Activated CD4-positive, alpha-beta memory T cell treated with anti-CD3 and anti-CD28 coated beads for 36 hours (primary cell): ENCODE results near the gene ITGA3. TPM values are rescaled to one million over a fixed set of nuclear protein-coding genes. Genes with fewer than 3 reads are reported as not detected.

Source experiments
- CTCF ChIA-PET: fragments of 350-600 bp; sonication (Branson Sonifier 250); formaldehyde crosslinking; loops from one replicate; lab custom pipeline; 2021; ENCODE audit warnings: antibody characterized with exemption, inconsistent platforms; lab: Charles Lee
- POLR2A ChIA-PET: fragments of 350-600 bp; sonication (Branson Sonifier 250); formaldehyde crosslinking; loops from one replicate; lab custom pipeline; 2021; ENCODE audit warnings: antibody characterized with exemption; lab: Charles Lee
- DNase-seq: peaks from one replicate; pipeline ENCODE4 v3.0.0-alpha.2; 2020
- H3K27ac Mint-ChIP-seq: one replicate; pipeline ENCODE4 v1.8.0; 2021; ENCODE audit warnings: mixed read lengths
- H3K27me3 Mint-ChIP-seq: one replicate; pipeline ENCODE4 v1.8.0; 2021; ENCODE audit warnings: mixed read lengths
- H3K36me3 Mint-ChIP-seq: one replicate; pipeline ENCODE4 v1.8.0; 2021; ENCODE audit warnings: mixed read lengths
- H3K4me1 Mint-ChIP-seq: one replicate; pipeline ENCODE4 v1.8.0; 2021; ENCODE audit warnings: low read depth, mixed read lengths
- H3K4me3 Mint-ChIP-seq: one replicate; pipeline ENCODE4 v1.8.0; 2021; ENCODE audit warnings: mild to moderate bottlenecking, mixed read lengths
- H3K9me3 Mint-ChIP-seq: one replicate; pipeline ENCODE4 v1.8.0; 2021; ENCODE audit warnings: mixed read lengths
- intact Hi-C: fragments of 100-400 bp; cut with micrococcal nuclease; formaldehyde crosslinking; loops from one replicate; pipeline ENCODE4 v1.15.1; 2023
- total RNA-seq, 2 experiments: library from RNA; stranded (reverse); gene quantifications; one replicate each; pipeline ENCODE4 v1.2.3, GENCODE V29; 2021

Gene ITGA3
- total RNA-seq, 2 experiments from 2014 or later: 15.8 to 17.6 TPM

GRCh38 chr17:50097926-50098325, 42.0 kb downstream of the ITGA3 start:
- CTCF ChIA-PET: interaction anchor here (0.8 to 3.4 kb wide), 4 partner anchors 11 to 71 kb away, joined by 3 to 24 read pairs (median 7); no protein-coding TSS in a partner anchor
- POLR2A ChIA-PET: no interaction called here
- DNase-seq: no peak
- no peak overlapping the region for H3K4me3 Mint-ChIP-seq
- peaks cover 21% of the 10 kb centered on the region for H3K4me1 Mint-ChIP-seq
- H3K9me3 Mint-ChIP-seq: no peaks in the 10 kb centered on the region
- H3K27ac Mint-ChIP-seq: no peak overlapping the region
- intact Hi-C loops: no loop called here
- no peaks in the 10 kb centered on the region for H3K27me3 Mint-ChIP-seq
- H3K36me3 Mint-ChIP-seq: peaks cover 3% of the 10 kb centered on the region

DNA sequence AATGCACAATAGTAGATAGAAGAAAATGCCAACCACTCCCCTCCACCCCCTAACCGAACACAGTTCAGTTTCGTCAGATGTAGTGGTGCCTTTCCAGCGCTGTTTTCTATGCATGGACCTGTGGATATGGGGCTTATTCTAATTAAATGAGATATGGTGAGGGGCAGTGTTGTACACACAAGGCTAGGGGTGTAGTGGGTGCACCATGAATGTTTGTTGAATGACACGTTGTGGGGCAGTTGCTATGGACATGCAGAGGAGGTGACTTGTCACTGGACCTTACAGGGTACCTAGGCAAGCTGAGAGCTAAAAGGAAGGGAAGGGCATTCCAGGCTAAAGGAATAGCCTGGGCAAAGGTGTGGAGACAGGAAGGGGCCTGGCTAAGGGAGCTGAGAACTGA, 42.7 kb downstream of the ITGA3 start:
- H3K27me3 Mint-ChIP-seq: no peaks in the 10 kb centered on the region
- no peak overlapping the region for H3K4me3 Mint-ChIP-seq
- H3K4me1 Mint-ChIP-seq: peaks cover 21% of the 10 kb centered on the region
- CTCF ChIA-PET: interaction anchor here (0.8 to 3.4 kb wide), 4 partner anchors 11 to 71 kb away, joined by 3 to 24 read pairs (median 4); no protein-coding TSS in a partner anchor
- no peak for DNase-seq
- intact Hi-C loops: no loop called here
- peaks cover 3% of the 10 kb centered on the region for H3K36me3 Mint-ChIP-seq
- POLR2A ChIA-PET: no interaction called here
- no peaks in the 10 kb centered on the region for H3K9me3 Mint-ChIP-seq
- no peak overlapping the region for H3K27ac Mint-ChIP-seq

GRCh38 chr17:50099003-50099402, 43.1 kb downstream of the ITGA3 start:
- no peaks in the 10 kb centered on the region for H3K9me3 Mint-ChIP-seq
- no peaks in the 10 kb centered on the region for H3K27me3 Mint-ChIP-seq
- POLR2A ChIA-PET: no interaction called here
- no peak for DNase-seq
- peaks cover 21% of the 10 kb centered on the region for H3K4me1 Mint-ChIP-seq
- intact Hi-C loops: no loop called here
- CTCF ChIA-PET: interaction anchor here (1.0 to 1.2 kb wide), 2 partner anchors 15 to 70 kb away, joined by 3 read pairs; no protein-coding TSS in a partner anchor
- H3K27ac Mint-ChIP-seq: no peak overlapping the region
- peaks cover 3% of the 10 kb centered on the region for H3K36me3 Mint-ChIP-seq
- no peak overlapping the region for H3K4me3 Mint-ChIP-seq

- Mint-ChIP-seq H3K27me3 (no peaks in the 10 kb centered on the region), H3K4me3 (no peak overlapping the region), H3K36me3 (peaks cover 3% of the 10 kb centered on the region), H3K9me3 (no peaks in the 10 kb centered on the region), H3K4me1 (peaks cover 17% of the 10 kb centered on the region), H3K27ac (no peak overlapping the region)
- DNase-seq: no peak
- ChIA-PET POLR2A (no interaction called here), CTCF (interaction anchor here (0.7 to 2.4 kb wide), 4 partner anchors 13 to 72 kb away, joined by 3 to 12 read pairs (median 5); no protein-coding TSS in a partner anchor)
- intact Hi-C loops: no loop called here
Observed at GRCh38 chr17:50100480-50100883, 44.6 kb downstream of the ITGA3 start.

GRCh38 chr17:50100921-50101345, 45.0 kb downstream of the ITGA3 start:
- H3K9me3 Mint-ChIP-seq: no peaks in the 10 kb centered on the region
- ChIA-PET POLR2A (no interaction called here), CTCF (interaction anchor here (1.6 to 2.4 kb wide), 2 partner anchors 13 to 69 kb away, joined by 5 to 12 read pairs; no protein-coding TSS in a partner anchor)
- H3K27ac Mint-ChIP-seq: no peak overlapping the region
- DNase-seq: no peak
- intact Hi-C loops: no loop called here
- H3K27me3 Mint-ChIP-seq: no peaks in the 10 kb centered on the region
- peaks cover 3% of the 10 kb centered on the region for H3K36me3 Mint-ChIP-seq
- peaks cover 12% of the 10 kb centered on the region for H3K4me1 Mint-ChIP-seq
- no peak overlapping the region for H3K4me3 Mint-ChIP-seq

DNA sequence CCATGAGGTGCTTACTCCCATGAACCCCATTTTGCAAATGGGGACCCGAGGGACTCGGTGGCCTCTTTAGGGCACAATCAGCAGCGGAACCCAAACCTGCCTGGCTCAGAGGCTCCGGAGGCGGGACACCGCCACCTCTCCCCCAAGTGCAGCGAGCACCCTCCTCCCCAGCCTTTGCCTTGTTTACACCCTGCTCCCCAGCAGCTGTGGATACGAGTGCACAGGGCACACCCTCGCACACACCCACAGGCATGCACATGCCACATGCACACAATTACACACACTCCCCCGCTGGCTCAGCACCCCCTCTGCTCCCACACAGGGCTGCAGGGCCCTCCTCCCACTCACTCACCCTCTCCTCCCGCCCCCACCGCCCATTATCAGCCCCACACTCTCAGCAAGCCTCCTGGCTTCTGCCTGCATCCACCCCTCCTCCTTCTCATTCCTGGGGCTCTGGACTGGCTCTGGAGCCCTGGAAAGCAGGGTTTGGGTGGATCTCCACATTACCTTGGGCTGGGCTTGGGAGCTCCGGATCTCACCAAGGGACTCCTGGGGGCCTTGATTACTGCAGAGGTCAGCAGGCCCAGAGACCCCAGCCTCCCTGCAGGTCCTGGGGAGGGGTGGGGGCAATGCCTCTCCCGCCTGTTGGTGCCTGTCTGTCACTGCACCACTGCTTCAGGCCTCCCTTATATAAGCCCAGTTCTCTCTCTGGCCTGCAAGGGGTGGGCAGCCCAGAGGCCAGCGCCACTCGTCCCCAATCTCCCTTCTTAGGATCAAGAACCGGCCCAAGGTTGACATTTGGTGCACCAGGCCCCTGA, 45.6 kb downstream of the ITGA3 start:
- peaks cover 8% of the 10 kb centered on the region for H3K4me1 Mint-ChIP-seq
- H3K27ac Mint-ChIP-seq: no peak overlapping the region
- H3K4me3 Mint-ChIP-seq: no peak overlapping the region
- ChIA-PET CTCF (interaction anchor here (1.6 to 2.4 kb wide), 2 partner anchors 14 to 68 kb away, joined by 5 to 12 read pairs; no protein-coding TSS in a partner anchor), POLR2A (no interaction called here)
- no peaks in the 10 kb centered on the region for H3K27me3 Mint-ChIP-seq
- no peak for DNase-seq
- H3K36me3 Mint-ChIP-seq: peaks cover 3% of the 10 kb centered on the region
- intact Hi-C loops: no loop called here
- no peaks in the 10 kb centered on the region for H3K9me3 Mint-ChIP-seq

- H3K4me1 Mint-ChIP-seq: peaks cover 8% of the 10 kb centered on the region
- no peak for DNase-seq
- H3K36me3 Mint-ChIP-seq: peaks cover 3% of the 10 kb centered on the region
- intact Hi-C loops: no loop called here
- H3K9me3 Mint-ChIP-seq: no peaks in the 10 kb centered on the region
- H3K27me3 Mint-ChIP-seq: no peaks in the 10 kb centered on the region
- CTCF ChIA-PET: interaction anchor here (2.5 to 2.7 kb wide), 2 partner anchors 9 to 15 kb away, joined by 12 to 18 read pairs; no protein-coding TSS in a partner anchor
- no peak overlapping the region for H3K27ac Mint-ChIP-seq
- POLR2A ChIA-PET: no interaction called here
- H3K4me3 Mint-ChIP-seq: no peak overlapping the region
Observed at GRCh38 chr17:50102164-50102991, 46.5 kb downstream of the ITGA3 start.

DNA sequence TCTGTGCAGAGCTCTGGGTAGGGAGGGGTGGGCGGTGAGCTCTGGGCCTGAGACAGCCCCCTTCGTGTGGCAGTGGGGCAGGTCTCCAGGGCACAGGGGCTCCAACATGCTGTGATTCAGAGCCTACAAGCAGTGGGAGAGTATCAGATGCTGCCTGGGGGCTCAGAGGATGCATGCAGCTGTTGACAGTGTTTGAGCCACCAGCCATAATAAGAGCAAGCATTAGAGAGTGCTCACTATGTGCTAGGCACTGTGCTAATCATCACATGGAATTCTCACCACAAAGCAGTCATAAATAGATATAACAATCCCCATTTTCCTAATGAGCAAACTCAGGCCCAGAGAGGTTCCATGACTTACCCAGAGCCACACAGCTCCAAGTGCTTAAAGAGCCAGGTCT, 47.3 kb downstream of the ITGA3 start:
- intact Hi-C loops: no loop called here
- Mint-ChIP-seq H3K9me3 (no peaks in the 10 kb centered on the region), H3K36me3 (peaks cover 3% of the 10 kb centered on the region), H3K27me3 (no peaks in the 10 kb centered on the region), H3K4me1 (peaks cover 8% of the 10 kb centered on the region), H3K27ac (no peak overlapping the region), H3K4me3 (no peak overlapping the region)
- DNase-seq: no peak
- CTCF ChIA-PET: interaction anchor here (1.0 to 2.7 kb wide), 3 partner anchors 9 to 16 kb away, joined by 4 to 18 read pairs (median 12); no protein-coding TSS in a partner anchor
- POLR2A ChIA-PET: no interaction called here

- intact Hi-C loops: no loop called here
- CTCF ChIA-PET: interaction anchor here (1.0 to 2.7 kb wide), 4 partner anchors 10 to 57 kb away, joined by 3 to 18 read pairs (median 8); no protein-coding TSS in a partner anchor
- H3K36me3 Mint-ChIP-seq: peaks cover 3% of the 10 kb centered on the region
- no peaks in the 10 kb centered on the region for H3K9me3 Mint-ChIP-seq
- no peak overlapping the region for H3K4me3 Mint-ChIP-seq
- DNase-seq: no peak
- H3K4me1 Mint-ChIP-seq: peaks cover 8% of the 10 kb centered on the region
- no peak overlapping the region for H3K27ac Mint-ChIP-seq
- no peaks in the 10 kb centered on the region for H3K27me3 Mint-ChIP-seq
- POLR2A ChIA-PET: no interaction called here
Observed at GRCh38 chr17:50103941-50104340, 48.0 kb downstream of the ITGA3 start.

- POLR2A ChIA-PET: no interaction called here
- H3K4me1 Mint-ChIP-seq: no peaks in the 10 kb centered on the region
- no peaks in the 10 kb centered on the region for H3K36me3 Mint-ChIP-seq
- no peak for DNase-seq
- CTCF ChIA-PET: interaction anchor here (2.4 kb wide), 1 partner anchor 9 kb away, joined by 5 read pairs; no protein-coding TSS in a partner anchor
- no peaks in the 10 kb centered on the region for H3K27me3 Mint-ChIP-seq
- H3K27ac Mint-ChIP-seq: no peak overlapping the region
- H3K4me3 Mint-ChIP-seq: no peak overlapping the region
- intact Hi-C loops: no loop called here
- H3K9me3 Mint-ChIP-seq: no peaks in the 10 kb centered on the region
Observed at GRCh38 chr17:50105811-50106210, 49.9 kb downstream of the ITGA3 start.

GRCh38 chr17:50106393-50107131, 50.7 kb downstream of the ITGA3 start:
- H3K4me1 Mint-ChIP-seq: no peaks in the 10 kb centered on the region
- CTCF ChIA-PET: interaction anchor here (1.7 to 2.4 kb wide), 2 partner anchors 8 to 12 kb away, joined by 5 to 6 read pairs; no protein-coding TSS in a partner anchor

More at GRCh38 chr17:50106393-50107131, 50.7 kb downstream of the ITGA3 start:
- Mint-ChIP-seq H3K4me3 (no peak overlapping the region), H3K27ac (no peak overlapping the region), H3K27me3 (no peaks in the 10 kb centered on the region), H3K36me3 (no peaks in the 10 kb centered on the region), H3K9me3 (no peaks in the 10 kb centered on the region)
- DNase-seq: no peak
- POLR2A ChIA-PET: no interaction called here
- intact Hi-C loops: no loop called here
